Umbilical cord (tissue), 2 donors: ENCODE results near the gene SECISBP2L. TPM values are rescaled to one million over a fixed set of nuclear protein-coding genes. Genes with fewer than 3 reads are reported as not detected.
"Not testable (repeated sequence)": the region's sequence is repeated elsewhere in the genome, so short reads cannot be mapped to it uniquely, and the experiment has no call there.

ENCODE experiments used
- DNase-seq: peaks from one replicate; pipeline ENCODE4 v3.0.0-alpha.2; 2015; ENCODE audit warnings: low spot score
- total RNA-seq: library from RNA; depleted of rRNA; stranded (reverse); fragments of >200 nt; gene quantifications from one replicate; pipeline ENCODE4 v1.2.3, GENCODE V29; 2014; ENCODE audit warnings: low replicate concordance; ENCODE audit not compliant: insufficient read depth

The SECISBP2L gene
- 46.5 TPM for total RNA-seq

- peak; percentile 98 for DNase-seq
These were observed at the start of gene SECISBP2L for GRCh38 chr15:49046220-49047102. SECISBP2L (minus strand) TSS chr15:49046446; CDS start chr15:49046299, 147 bp downstream.

- DNase-seq: no peak
These were observed 48.7 kb upstream of the SECISBP2L start for GRCh38 chr15:49094923-49095322.

GRCh38 chr15:49093252-49094105, 47.2 kb upstream of the SECISBP2L start:
- no peak for DNase-seq

- DNase-seq: no peak
These were observed 42.8 kb upstream of the SECISBP2L start for GRCh38 chr15:49088996-49089395.

- no peak for DNase-seq
These were observed 39.6 kb upstream of the SECISBP2L start for GRCh38 chr15:49085696-49086459.

GRCh38 chr15:49084285-49084570, 38.0 kb upstream of the SECISBP2L start:
- no peak for DNase-seq

GRCh38 chr15:49083401-49084284, 37.4 kb upstream of the SECISBP2L start:
- no peak for DNase-seq

GRCh38 chr15:49082960-49083359, 36.7 kb upstream of the SECISBP2L start:
- no peak for DNase-seq

GRCh38 chr15:49079340-49080039, 33.2 kb upstream of the SECISBP2L start:
- no peak for DNase-seq

GRCh38 chr15:49075881-49076280, 29.6 kb upstream of the SECISBP2L start:
- DNase-seq: no peak

- DNase-seq: not testable (repeated sequence)
These were observed 28.5 kb upstream of the SECISBP2L start for GRCh38 chr15:49074589-49075287.

GRCh38 chr15:49066372-49066771, 20.1 kb upstream of the SECISBP2L start:
- DNase-seq: no peak

- DNase-seq: peak; percentile 30
These were observed 18.6 kb upstream of the SECISBP2L start for GRCh38 chr15:49064884-49065283.

- peak; percentile 60 for DNase-seq
These were observed 18.0 kb upstream of the SECISBP2L start for GRCh38 chr15:49064281-49064653.

GRCh38 chr15:49063402-49064280, 17.4 kb upstream of the SECISBP2L start:
- no peak for DNase-seq

- no peak for DNase-seq
These were observed 16.7 kb upstream of the SECISBP2L start for GRCh38 chr15:49062900-49063299.

- DNase-seq: peak; percentile 48
These were observed 14.7 kb upstream of the SECISBP2L start for GRCh38 chr15:49060710-49061495.

- no peak for DNase-seq
These were observed 13.2 kb upstream of the SECISBP2L start for GRCh38 chr15:49059491-49059890.
